OCI-LY3 (cell line): ENCODE data around the gene NLK.

Experiments
- CTCF ChIP-seq: fragments of 200-600, 300-600 bp; sonication (generic); IDR thresholded peaks from 2 replicates; pipeline ENCODE4 v1.5.1; 2014; ENCODE audit warnings: antibody characterized with exemption, low read length, low read depth
- EZH2phosphoT487 ChIP-seq: fragments of 200-600 bp; shearing (Covaris generic); IDR thresholded peaks from 2 replicates; pipeline ENCODE4 v1.6.1; 2018; ENCODE audit warnings: antibody characterized with exemption, mixed run types, low read depth

GRCh38 chr17:28042721-28043291 is 329 bp downstream of the NLK start:
- TF ChIP-seq CTCF, result no peak
- TF ChIP-seq EZH2phosphoT487, result no peak
